ENCODE data around the gene VILL. TPM values are rescaled to one million over a fixed set of nuclear protein-coding genes. Genes with fewer than 3 reads are reported as not detected.

The VILL gene
- total and polyA plus RNA-seq, 12 donors: 1.2 to 6.4 (median 2.4) TPM

DNA sequence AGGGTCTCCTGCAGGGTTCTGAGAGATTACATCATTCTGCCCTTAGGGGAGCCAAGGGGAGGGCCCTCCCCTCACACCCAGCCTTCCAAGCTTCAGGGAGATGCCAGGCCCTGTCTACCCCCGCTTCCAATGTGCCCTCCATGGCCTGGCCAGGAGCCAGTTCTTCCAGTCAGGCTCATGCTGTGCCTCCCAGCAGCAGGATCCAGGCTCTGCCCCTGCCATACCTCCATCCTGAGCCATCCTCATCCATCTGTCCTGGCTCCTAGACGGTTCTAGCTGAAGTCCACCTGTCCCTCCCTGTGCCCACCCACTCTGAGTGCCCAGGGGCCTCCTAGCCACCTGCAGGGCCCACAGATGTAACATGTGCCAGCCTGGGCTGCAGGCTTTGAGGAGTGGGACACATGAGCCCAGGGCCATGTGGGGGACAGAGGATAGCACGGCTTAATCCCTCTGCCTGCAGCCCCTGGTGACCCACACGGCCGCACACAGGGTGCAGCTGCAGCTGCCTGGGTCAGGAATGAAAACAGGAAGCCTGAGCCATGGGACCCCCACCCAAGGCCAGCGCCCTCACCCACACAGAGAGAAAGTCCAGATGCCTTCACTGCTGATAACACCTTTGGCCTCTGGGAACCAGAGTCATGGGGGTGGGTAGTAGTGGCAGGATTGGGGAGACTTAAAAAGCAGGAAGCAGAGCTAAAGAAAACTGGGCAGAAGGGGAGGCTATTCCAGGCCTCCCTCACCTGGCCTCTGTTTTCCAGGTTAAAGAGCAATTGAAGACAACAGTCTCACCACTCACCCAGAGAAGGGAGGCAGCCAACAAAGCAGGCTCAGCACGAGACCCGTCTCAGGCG is 27.1 kb downstream of the VILL start:
- Histone ChIP-seq H3K4me1 (peaks cover 0 to 16% (median 0%) of the 10 kb centered on the region in 9 donors), H3K27me3 (no peaks in the 10 kb centered on the region), H3K9me3 (peaks cover 0 to 11% (median 0%) of the 10 kb centered on the region in 11 donors), H3K36me3 (peaks cover 0 to 66% (median 21%) of the 10 kb centered on the region in 9 donors), H3K4me3 (no peak overlapping the region), H3K27ac (no peak overlapping the region)
- intact Hi-C loops (cut with DNase I): no loop called here
- peak in 3 of 8 donors; percentile 5 to 16 (median 5) for ATAC-seq
- TF ChIP-seq, protein P1, sequence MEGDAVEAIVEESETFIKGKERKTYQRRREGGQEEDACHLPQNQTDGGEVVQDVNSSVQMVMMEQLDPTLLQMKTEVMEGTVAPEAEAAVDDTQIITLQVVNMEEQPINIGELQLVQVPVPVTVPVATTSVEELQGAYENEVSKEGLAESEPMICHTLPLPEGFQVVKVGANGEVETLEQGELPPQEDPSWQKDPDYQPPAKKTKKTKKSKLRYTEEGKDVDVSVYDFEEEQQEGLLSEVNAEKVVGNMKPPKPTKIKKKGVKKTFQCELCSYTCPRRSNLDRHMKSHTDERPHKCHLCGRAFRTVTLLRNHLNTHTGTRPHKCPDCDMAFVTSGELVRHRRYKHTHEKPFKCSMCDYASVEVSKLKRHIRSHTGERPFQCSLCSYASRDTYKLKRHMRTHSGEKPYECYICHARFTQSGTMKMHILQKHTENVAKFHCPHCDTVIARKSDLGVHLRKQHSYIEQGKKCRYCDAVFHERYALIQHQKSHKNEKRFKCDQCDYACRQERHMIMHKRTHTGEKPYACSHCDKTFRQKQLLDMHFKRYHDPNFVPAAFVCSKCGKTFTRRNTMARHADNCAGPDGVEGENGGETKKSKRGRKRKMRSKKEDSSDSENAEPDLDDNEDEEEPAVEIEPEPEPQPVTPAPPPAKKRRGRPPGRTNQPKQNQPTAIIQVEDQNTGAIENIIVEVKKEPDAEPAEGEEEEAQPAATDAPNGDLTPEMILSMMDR (IDR thresholded peaks at IDR 0.05): no peak
- WGBS, 2 donors: 75 to 81% methylated on average over 9 of the region's 9 CpGs
- DNase-seq: no peak

DNA sequence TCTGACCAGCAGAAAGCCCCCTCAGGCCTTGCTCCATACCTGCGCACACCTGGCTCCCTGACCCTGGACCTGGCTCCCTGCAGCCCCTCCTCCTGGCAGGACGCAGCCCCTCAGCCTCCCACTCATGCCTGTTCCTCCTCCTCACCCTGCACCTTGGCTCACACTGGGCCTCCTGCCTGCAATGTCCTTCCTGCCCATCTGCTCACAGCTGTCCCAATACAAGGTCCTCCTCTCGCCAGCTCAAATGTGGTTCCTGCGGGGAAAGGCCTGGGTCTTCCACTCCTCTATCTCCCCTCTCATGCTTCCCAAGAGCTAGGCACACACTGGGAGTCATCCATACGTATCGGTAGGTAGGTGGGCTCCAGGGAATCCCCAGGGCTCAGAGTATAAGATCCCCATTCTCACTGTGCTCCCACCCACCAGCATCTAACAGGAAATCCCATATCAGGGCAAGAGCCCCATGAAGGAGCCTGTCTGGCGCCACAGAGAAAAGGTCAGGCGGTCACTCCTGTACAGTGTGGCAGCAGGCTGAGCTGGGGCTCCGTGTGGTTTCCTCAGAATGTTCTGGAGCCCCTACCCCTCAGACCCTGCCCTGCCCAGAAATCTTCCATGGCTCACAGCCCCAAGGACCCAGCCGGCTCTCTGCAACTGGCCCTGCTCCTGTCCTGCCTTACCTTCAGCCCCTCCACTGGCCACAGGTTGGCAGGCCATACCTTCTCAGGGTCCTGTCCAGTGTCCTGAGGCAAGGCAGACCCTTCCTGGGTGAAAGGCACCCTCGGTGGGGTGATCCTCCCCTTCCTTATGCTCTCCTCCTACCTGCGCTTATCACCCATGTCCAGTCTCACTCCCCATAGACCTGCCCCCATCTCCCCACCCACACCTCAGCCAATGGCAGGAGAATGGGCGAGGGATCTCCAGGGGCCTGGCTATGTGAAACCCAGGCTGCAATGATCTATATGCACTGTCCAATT is 28.0 kb downstream of the VILL start:
- intact Hi-C loops (cut with DNase I): no loop called here
- H3K4me1 ChIP-seq: peaks cover 0 to 25% (median 4%) of the 10 kb centered on the region in 9 donors
- peaks cover 0 to 11% (median 0%) of the 10 kb centered on the region in 11 donors for H3K9me3 ChIP-seq
- no peaks in the 10 kb centered on the region for H3K27me3 ChIP-seq
- TF ChIP-seq, protein P1 (IDR thresholded peaks at IDR 0.05): no peak
- ATAC-seq (peak in 3 of 8 donors; percentile 15 to 34 (median 27)), DNase-seq (peak in 1 of 2 donors; percentile 3)
- no peak overlapping the region for H3K27ac ChIP-seq
- peaks cover 0 to 64% (median 21%) of the 10 kb centered on the region in 9 donors for H3K36me3 ChIP-seq
- H3K4me3 ChIP-seq: no peak overlapping the region
- 79 to 80% methylated on average over 13 of the region's 13 CpGs for WGBS, 2 donors

DNA sequence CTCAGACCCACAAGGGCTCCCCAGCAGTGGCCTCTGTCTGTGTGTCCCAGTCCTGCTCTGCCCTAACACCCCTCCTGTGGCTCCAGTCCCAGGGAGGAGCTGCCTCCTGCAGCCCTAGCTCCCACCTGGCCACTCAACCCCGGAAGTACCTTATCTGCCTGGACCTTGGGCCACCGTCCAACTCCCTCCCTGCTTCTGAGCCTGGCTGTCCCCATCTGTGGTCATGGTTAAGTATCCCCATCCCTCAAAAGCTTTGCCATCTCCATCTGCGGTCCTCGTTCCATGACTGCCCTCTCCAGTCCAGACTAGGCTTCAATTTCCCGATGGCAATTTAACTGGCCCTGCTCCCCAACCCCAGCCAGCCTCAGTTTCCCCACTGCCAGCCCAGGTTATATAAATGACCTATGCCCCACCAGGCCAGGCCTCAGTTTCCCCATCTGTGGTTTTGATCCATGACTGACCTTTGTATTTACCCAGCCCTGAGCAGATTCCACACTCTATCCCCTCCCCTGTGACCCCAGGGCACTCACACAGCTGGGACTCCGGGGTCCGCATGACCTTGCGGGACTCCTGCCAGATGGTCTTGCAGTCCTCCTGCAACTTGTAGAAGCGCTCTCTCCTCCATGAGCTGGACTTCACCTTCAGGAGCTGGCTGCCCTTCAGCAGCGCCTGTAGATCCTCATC is 29.2 kb downstream of the VILL start:
- H3K36me3 ChIP-seq: peaks cover 0 to 52% (median 17%) of the 10 kb centered on the region in 9 donors
- H3K9me3 ChIP-seq: peaks cover 0 to 9% (median 0%) of the 10 kb centered on the region in 11 donors
- WGBS, 2 donors: 79 to 82% methylated on average over 10 of the region's 10 CpGs
- peak in 1 of 2 donors; percentile 4 for DNase-seq
- TF ChIP-seq, protein P1 (IDR thresholded peaks at IDR 0.05): no peak
- H3K27me3 ChIP-seq: no peaks in the 10 kb centered on the region
- H3K4me3 ChIP-seq: no peak overlapping the region
- ATAC-seq: no peak
- H3K4me1 ChIP-seq: peaks cover 0 to 31% (median 11%) of the 10 kb centered on the region in 9 donors
- no peak overlapping the region for H3K27ac ChIP-seq
- intact Hi-C loops (cut with DNase I): no loop called here
